GM18909 (cell line): ENCODE results near the gene FRYL.
"Not testable (repeated sequence)": the region's sequence is repeated elsewhere in the genome, so short reads cannot be mapped to it uniquely, and the experiment has no call there.

ENCODE experiments used
- ATAC-seq: cut with Tn5 transposase; IDR thresholded peaks from one replicate; pipeline ENCODE4 v1.9.1; 2021; ENCODE audit warnings: mild to moderate bottlenecking; ENCODE audit not compliant: unreplicated experiment, poor library complexity

FRYL gene

GRCh38 chr4:48787056-48787455 is 7.0 kb upstream of the FRYL start:
- no peak for ATAC-seq

- ATAC-seq = no peak
Observed at GRCh38 chr4:48786549-48786948, 6.5 kb upstream of the FRYL start.

GRCh38 chr4:48785302-48785701 is 5.2 kb upstream of the FRYL start:
- ATAC-seq = no peak

GRCh38 chr4:48781968-48782367 is 1.9 kb upstream of the FRYL start:
- ATAC-seq = no peak

GRCh38 chr4:48780865-48781214 is 761 bp upstream of the FRYL start:
- ATAC-seq = no peak

- ATAC-seq = peak; percentile 35
Observed at GRCh38 chr4:48779095-48779997, 733 bp downstream of the FRYL start.

GRCh38 chr4:48778431-48779094 is 1.5 kb downstream of the FRYL start:
- no peak for ATAC-seq

GRCh38 chr4:48777739-48778138 is 2.3 kb downstream of the FRYL start:
- no peak for ATAC-seq

- ATAC-seq = no peak
Observed at GRCh38 chr4:48774760-48775710, 5.0 kb downstream of the FRYL start.

- no peak for ATAC-seq
Observed at GRCh38 chr4:48772556-48772955, 7.5 kb downstream of the FRYL start.

- ATAC-seq = no peak
Observed at GRCh38 chr4:48767055-48767929, 12.8 kb downstream of the FRYL start.

- peak; percentile 76 for ATAC-seq
Observed at GRCh38 chr4:48766131-48766792, 13.8 kb downstream of the FRYL start.

- ATAC-seq = no peak
Observed at GRCh38 chr4:48762408-48762807, 17.7 kb downstream of the FRYL start.

GRCh38 chr4:48761286-48761685 is 18.8 kb downstream of the FRYL start:
- ATAC-seq = no peak

GRCh38 chr4:48758703-48759102 is 21.4 kb downstream of the FRYL start:
- not testable (repeated sequence) for ATAC-seq

GRCh38 chr4:48756689-48757220 is 23.3 kb downstream of the FRYL start:
- ATAC-seq = no peak

- no peak for ATAC-seq
Observed at GRCh38 chr4:48755281-48755680, 24.8 kb downstream of the FRYL start.

GRCh38 chr4:48753159-48753558 is 26.9 kb downstream of the FRYL start:
- no peak for ATAC-seq

- ATAC-seq = no peak
Observed at GRCh38 chr4:48752726-48753125, 27.4 kb downstream of the FRYL start.
